ENCODE results near the gene FAM133A. TPM values are rescaled to one million over a fixed set of nuclear protein-coding genes. Genes with fewer than 3 reads are reported as not detected.

Gene FAM133A
- total RNA-seq (2022), result not detected in 2 replicates
- percentile 6 among the genes with signal in this experiment for Bru-seq, nascent RNA
- percentile 8 among the genes with signal in this experiment for BruChase-seq, experiment 1, labeled RNA remaining after a 6-hour chase
- BruChase-seq, experiment 2, labeled RNA remaining after a 2-hour chase, result percentile 10 among the genes with signal in this experiment
- long read RNA-seq, result 0 reads

DNA sequence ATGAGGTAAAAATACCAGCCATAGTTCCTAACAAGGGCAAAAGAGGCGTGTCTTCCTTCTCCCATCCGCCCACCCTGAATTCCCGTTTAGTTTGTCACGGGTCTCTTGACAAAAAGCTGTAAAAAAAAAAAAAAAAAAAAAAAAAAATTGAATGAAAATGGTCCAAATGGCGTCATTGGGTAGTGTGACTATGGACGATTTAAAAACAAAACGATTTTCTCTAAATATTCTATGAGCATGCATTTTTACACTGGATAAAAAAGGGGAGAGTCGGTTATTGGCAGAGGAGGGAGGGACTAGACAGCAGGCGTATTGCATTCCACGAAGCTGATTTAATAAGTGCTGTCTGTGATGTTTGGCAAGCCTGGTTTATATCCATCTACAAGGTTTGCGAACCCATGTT, at the start of gene FAM133A:
TSS of gene FAM133A (plus strand) at position 338 of the 403 bp plus-strand sequence. CDS start 35,214 bp downstream, outside the sequence.
- Mint-ChIP-seq H3K36me3 (ENCODE audit: insufficient read depth, unreplicated experiment) (no peaks in the 10 kb centered on the region), H3K9me3 (ENCODE audit: unreplicated experiment) (no peaks in the 10 kb centered on the region), H3K27ac (ENCODE audit: low read depth, unreplicated experiment) (no peak within 1 kb of the TSS), H3K4me1 (ENCODE audit: insufficient read depth, unreplicated experiment) (no peaks in the 10 kb centered on the region), H3K4me3 (ENCODE audit: unreplicated experiment) (peak within 1 kb of the TSS; percentile 28), H3K27me3 (ENCODE audit: insufficient read depth, unreplicated experiment) (peaks cover 29% of the 10 kb centered on the region)
- DNase-seq (ENCODE audit: unreplicated experiment), result no peak
- ChIA-PET POLR2A (interaction anchor here (0.8 to 2.1 kb wide), 2 partner anchors 10 to 261 kb away, joined by 4 to 6 read pairs; no protein-coding TSS in a partner anchor), CTCF (interaction anchor here (0.5 kb wide), 1 partner anchor 148 kb away, joined by 3 read pairs; no protein-coding TSS in a partner anchor)
- intact Hi-C loops (cut with micrococcal nuclease), result no loop called here
- no peak for TF ChIP-seq CTCF (IDR thresholded peaks at IDR 0.05; ENCODE audit: unreplicated experiment)
- BruUV-seq (replicated peaks), result no TSS peak

DNA sequence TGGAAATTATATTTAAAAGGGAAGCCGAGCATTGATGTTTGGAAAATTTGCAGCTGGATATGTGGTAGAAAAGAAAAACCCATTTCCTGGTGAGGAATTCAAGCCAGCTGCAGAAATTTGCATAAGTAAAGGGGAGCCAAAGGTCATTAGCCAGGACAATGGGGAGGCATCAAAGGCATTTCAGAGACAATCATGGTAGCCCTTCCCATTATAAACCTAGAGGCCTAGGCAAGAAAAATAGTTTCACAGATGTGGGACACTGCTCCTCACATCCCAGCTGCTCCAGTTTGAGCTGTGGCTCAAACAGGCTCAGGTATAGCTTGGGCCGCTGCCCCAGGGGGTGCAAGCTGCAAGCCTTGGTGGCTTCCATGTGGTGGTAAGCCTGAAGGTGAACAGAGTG, 36.4 kb upstream of the FAM133A start:
- BruUV-seq (replicated peaks), result no TSS peak
- ChIA-PET CTCF (no interaction called here), POLR2A (no interaction called here)
- intact Hi-C loops (cut with micrococcal nuclease), result no loop called here
- Mint-ChIP-seq H3K9me3 (ENCODE audit: unreplicated experiment) (peaks cover 23% of the 10 kb centered on the region), H3K27ac (ENCODE audit: low read depth, unreplicated experiment) (no peak overlapping the region), H3K27me3 (ENCODE audit: insufficient read depth, unreplicated experiment) (no peaks in the 10 kb centered on the region), H3K36me3 (ENCODE audit: insufficient read depth, unreplicated experiment) (peaks cover 6% of the 10 kb centered on the region), H3K4me3 (ENCODE audit: unreplicated experiment) (no peak overlapping the region), H3K4me1 (ENCODE audit: insufficient read depth, unreplicated experiment) (no peaks in the 10 kb centered on the region)
- no peak for TF ChIP-seq CTCF (IDR thresholded peaks at IDR 0.05; ENCODE audit: unreplicated experiment)
- no peak for DNase-seq (ENCODE audit: unreplicated experiment)

- POLR2A ChIA-PET, result no interaction called here
- no peak for DNase-seq (ENCODE audit: unreplicated experiment)
- H3K36me3 Mint-ChIP-seq (ENCODE audit: insufficient read depth, unreplicated experiment), result no peaks in the 10 kb centered on the region
- H3K4me1 Mint-ChIP-seq (ENCODE audit: insufficient read depth, unreplicated experiment), result no peaks in the 10 kb centered on the region
- intact Hi-C loops (cut with micrococcal nuclease), result no loop called here
- no peak overlapping the region for H3K4me3 Mint-ChIP-seq (ENCODE audit: unreplicated experiment)
- H3K27ac Mint-ChIP-seq (ENCODE audit: low read depth, unreplicated experiment), result no peak overlapping the region
- CTCF ChIA-PET, result no interaction called here
- peaks cover 21% of the 10 kb centered on the region for H3K9me3 Mint-ChIP-seq (ENCODE audit: unreplicated experiment)
- peaks cover 33% of the 10 kb centered on the region for H3K27me3 Mint-ChIP-seq (ENCODE audit: insufficient read depth, unreplicated experiment)
- no peak for TF ChIP-seq CTCF (IDR thresholded peaks at IDR 0.05; ENCODE audit: unreplicated experiment)
- BruUV-seq (replicated peaks), result no TSS peak
Observed at GRCh38 chrX:93649381-93649780, 24.6 kb upstream of the FAM133A start.

- no peak overlapping the region for H3K27ac Mint-ChIP-seq (ENCODE audit: low read depth, unreplicated experiment)
- H3K27me3 Mint-ChIP-seq (ENCODE audit: insufficient read depth, unreplicated experiment), result peaks cover 58% of the 10 kb centered on the region
- no TSS peak for BruUV-seq (replicated peaks)
- H3K36me3 Mint-ChIP-seq (ENCODE audit: insufficient read depth, unreplicated experiment), result no peaks in the 10 kb centered on the region
- TF ChIP-seq CTCF (IDR thresholded peaks at IDR 0.05; ENCODE audit: unreplicated experiment), result no peak
- CTCF ChIA-PET, result no interaction called here
- H3K4me1 Mint-ChIP-seq (ENCODE audit: insufficient read depth, unreplicated experiment), result no peaks in the 10 kb centered on the region
- H3K4me3 Mint-ChIP-seq (ENCODE audit: unreplicated experiment), result no peak overlapping the region
- peaks cover 7% of the 10 kb centered on the region for H3K9me3 Mint-ChIP-seq (ENCODE audit: unreplicated experiment)
- POLR2A ChIA-PET, result no interaction called here
- intact Hi-C loops (cut with micrococcal nuclease), result no loop called here
- no peak for DNase-seq (ENCODE audit: unreplicated experiment)
Observed at GRCh38 chrX:93660575-93660974, 13.4 kb upstream of the FAM133A start.
